ENCODE measurements around the gene TEKTIP1. TPM values are rescaled to one million over a fixed set of nuclear protein-coding genes. Genes with fewer than 3 reads are reported as not detected.

Gene TEKTIP1
- total and polyA plus RNA-seq, 10 of the 15 experiments (the other 5 are each of a cell fraction or from before 2014, with no cell fraction given) = 0.18 to 2.6 (median 0.60) TPM; not detected in 5

GRCh38 chr19:3586127-3586626 is 47.2 kb downstream of the TEKTIP1 start:
- no peak overlapping the region for H3K4me2 ChIP-seq (ENCODE audit: control insufficient read depth, insufficient read depth)
- TF ChIP-seq PKNOX1 (IDR thresholded peaks at IDR 0.05) (no peak), TCF7 (IDR thresholded peaks at IDR 0.05; ENCODE audit: borderline replicate concordance) (no peak), RAD21 (IDR thresholded peaks at IDR 0.05; ENCODE audit: insufficient read depth, low read depth, low read length) (peak; percentile 60), POLR2AphosphoS5 (IDR thresholded peaks at IDR 0.05; ENCODE audit: low read length) (no peak), NBN (IDR thresholded peaks at IDR 0.05) (no peak), ELK1 (IDR thresholded peaks at IDR 0.05; ENCODE audit: low read depth, low read length) (no peak), RCOR1 (conservative IDR thresholded peaks at IDR 0.05; ENCODE audit: low read depth, low read length) (no peak), BMI1 (IDR thresholded peaks at IDR 0.05; ENCODE audit: borderline replicate concordance) (no peak), KAT2A (conservative IDR thresholded peaks at IDR 0.05; ENCODE audit: control insufficient read depth, low read depth, low read length) (no peak), CHD2 (IDR thresholded peaks at IDR 0.05; ENCODE audit: borderline replicate concordance, low read depth, low read length) (no peak), MTA2 (IDR thresholded peaks at IDR 0.05; ENCODE audit: low read depth) (no peak), MYB (IDR thresholded peaks at IDR 0.05; ENCODE audit: borderline replicate concordance, low read depth, low read length) (no peak), SRF (IDR thresholded peaks at IDR 0.05; ENCODE audit: low read depth in 2 of 2, low read length in 2 of 2) (no peak), CTCF (IDR thresholded peaks at IDR 0.05 in 2 of 3, conservative IDR thresholded peaks at IDR 0.05 in 1 of 3; ENCODE audit: control insufficient read depth in 2 of 3, extremely low read depth in 1 of 3, insufficient read depth in 1 of 3, low read depth in 3 of 3, low read length in 3 of 3) (peak; percentile 40 to 52 (median 47)), SMC3 (IDR thresholded peaks at IDR 0.05; ENCODE audit: borderline replicate concordance, low read length) (peak; percentile 35; the same call in 1 of the 2 replicates), POLR2AphosphoS2 (IDR thresholded peaks at IDR 0.05; ENCODE audit: low read depth, low read length) (no peak), YBX1 (IDR thresholded peaks at IDR 0.05) (no peak), RAD51 (IDR thresholded peaks at IDR 0.05) (no peak)
- TF ChIP-seq, protein P1, sequence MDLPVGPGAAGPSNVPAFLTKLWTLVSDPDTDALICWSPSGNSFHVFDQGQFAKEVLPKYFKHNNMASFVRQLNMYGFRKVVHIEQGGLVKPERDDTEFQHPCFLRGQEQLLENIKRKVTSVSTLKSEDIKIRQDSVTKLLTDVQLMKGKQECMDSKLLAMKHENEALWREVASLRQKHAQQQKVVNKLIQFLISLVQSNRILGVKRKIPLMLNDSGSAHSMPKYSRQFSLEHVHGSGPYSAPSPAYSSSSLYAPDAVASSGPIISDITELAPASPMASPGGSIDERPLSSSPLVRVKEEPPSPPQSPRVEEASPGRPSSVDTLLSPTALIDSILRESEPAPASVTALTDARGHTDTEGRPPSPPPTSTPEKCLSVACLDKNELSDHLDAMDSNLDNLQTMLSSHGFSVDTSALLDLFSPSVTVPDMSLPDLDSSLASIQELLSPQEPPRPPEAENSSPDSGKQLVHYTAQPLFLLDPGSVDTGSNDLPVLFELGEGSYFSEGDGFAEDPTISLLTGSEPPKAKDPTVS (IDR thresholded peaks at IDR 0.05; ENCODE audit: low read depth, low read length) = no peak

More at GRCh38 chr19:3586127-3586626, 47.2 kb downstream of the TEKTIP1 start:
- RAD21 ChIA-PET (ENCODE audit: unreplicated experiment) = no interaction called here
- in situ Hi-C loops (cut with MboI) = no loop called here
- 26% methylated on average over 16 of the region's 16 CpGs for WGBS (ENCODE audit: insufficient coverage, insufficient replicate concordance, low lambda C conversion rate, missing lambda C conversion rate)
- no peak overlapping the region for H3K9ac ChIP-seq (ENCODE audit: control insufficient read depth, insufficient read depth, low read length)
- intact Hi-C loops (cut with micrococcal nuclease; ENCODE audit: unreplicated experiment) = no loop called here
- CTCF ChIA-PET = interaction anchor here (0.6 to 1.9 kb wide), 3 partner anchors 19 to 35 kb away, joined by 3 to 4 read pairs (median 4); no protein-coding TSS in a partner anchor
- POLR2A ChIA-PET = no interaction called here
- no peak overlapping the region for H3K4me3 ChIP-seq
- FAIRE-seq = no peak
- no peak for DNase-seq (ENCODE audit: low read depth, low spot score)
- H3K9me3 ChIP-seq (replicated peaks; ENCODE audit: control insufficient read depth, insufficient read depth, low read length) = peaks cover under 1% of the 10 kb centered on the region; the same call in 1 of the 3 replicates
- ATAC-seq = no peak
- H3K4me1 ChIP-seq (ENCODE audit: control insufficient read depth, insufficient read depth, low read length) = no peaks in the 10 kb centered on the region
- no peak overlapping the region for H2AFZ ChIP-seq (ENCODE audit: control insufficient read depth, low read depth, low read length)
- no peaks in the 10 kb centered on the region for H4K20me1 ChIP-seq (ENCODE audit: control insufficient read depth, insufficient read depth)
- BruUV-seq (replicated peaks) = no TSS peak
- H3K36me3 ChIP-seq (ENCODE audit: control insufficient read depth in 2 of 2, insufficient read depth in 2 of 2, low read length in 1 of 2) = no peaks in the 10 kb centered on the region
- H3K27me3 ChIP-seq (replicated peaks in 1 of 2; ENCODE audit: control insufficient read depth in 2 of 2, insufficient read depth in 2 of 2, low read length in 1 of 2) = peaks cover 0 to 2% of the 10 kb centered on the region in 2 experiments; a peak in 1 of 4 replicates
- H3K79me2 ChIP-seq (ENCODE audit: control insufficient read depth, insufficient read depth, low read length) = no peaks in the 10 kb centered on the region
- SMC1A ChIA-PET (ENCODE audit: uncharacterized antibody, unreplicated experiment) = no interaction called here
- no peak overlapping the region for H3K27ac ChIP-seq (ENCODE audit: control insufficient read depth, insufficient read depth)
